HEK293 (cell line): ENCODE results near the gene FRMD5.

ENCODE experiments used
- CTCF ChIP-seq: fragments of 450-650 bp; formaldehyde crosslinking; IDR thresholded peaks from 2 replicates; pipeline ENCODE4 v1.5.1; 2016; ENCODE audit warnings: missing biosample characterization, missing genetic modification characterization
- GLIS2 ChIP-seq: fragments of 450-650 bp; formaldehyde crosslinking; IDR thresholded peaks from 2 replicates; pipeline ENCODE4 v1.5.1; 2016; ENCODE audit warnings: missing biosample characterization, missing genetic modification characterization
- INSM2 ChIP-seq: fragments of 450-650 bp; formaldehyde crosslinking; IDR thresholded peaks from 2 replicates; pipeline ENCODE4 v1.5.1; 2016; ENCODE audit warnings: missing biosample characterization, missing genetic modification characterization
- KLF1 ChIP-seq: fragments of 450-650 bp; formaldehyde crosslinking; IDR thresholded peaks from 2 replicates; pipeline ENCODE4 v1.5.1; 2016; ENCODE audit warnings: missing biosample characterization, missing genetic modification characterization
- KLF17 ChIP-seq: fragments of 450-650 bp; formaldehyde crosslinking; IDR thresholded peaks from 2 replicates; pipeline ENCODE4 v1.5.1; 2016; ENCODE audit warnings: missing biosample characterization, missing genetic modification characterization
- MEIS1 ChIP-seq: sonication (generic); formaldehyde crosslinking; IDR thresholded peaks from 2 replicates; pipeline ENCODE4 v1.8.1; 2022; ENCODE audit warnings: missing genetic modification reagents, mild to moderate bottlenecking, borderline replicate concordance
- OSR2 ChIP-seq: fragments of 450-650 bp; formaldehyde crosslinking; IDR thresholded peaks from 2 replicates; pipeline ENCODE4 v1.5.1; 2016; ENCODE audit warnings: missing biosample characterization, missing genetic modification characterization
- PRDM6 ChIP-seq: fragments of 450-650 bp; formaldehyde crosslinking; IDR thresholded peaks from 2 replicates; pipeline ENCODE4 v1.5.1; 2017; ENCODE audit warnings: missing biosample characterization, missing genetic modification characterization
- REPIN1 ChIP-seq: fragments of 450-650 bp; formaldehyde crosslinking; IDR thresholded peaks from 2 replicates; pipeline ENCODE4 v1.5.1; 2017; ENCODE audit warnings: missing biosample characterization, missing genetic modification characterization, low read depth
- SCRT1 ChIP-seq: fragments of 450-650 bp; formaldehyde crosslinking; IDR thresholded peaks from 2 replicates; pipeline ENCODE4 v1.5.1; 2016; ENCODE audit warnings: missing biosample characterization, missing genetic modification characterization, borderline replicate concordance
- ZBTB26 ChIP-seq: fragments of 450-650 bp; formaldehyde crosslinking; optimal IDR thresholded peaks from 2 replicates; pipeline ENCODE3; 2016; ENCODE audit warnings: missing biosample characterization, mild to moderate bottlenecking, missing genetic modification characterization
- ZBTB44 ChIP-seq: fragments of 450-650 bp; IDR thresholded peaks from 2 replicates; pipeline ENCODE4 v1.5.1; 2018; ENCODE audit warnings: missing biosample characterization, mild to moderate bottlenecking, missing genetic modification characterization
- ZNF18 ChIP-seq: fragments of 450-650 bp; formaldehyde crosslinking; IDR thresholded peaks from 2 replicates; pipeline ENCODE4 v1.5.1; 2016; ENCODE audit warnings: missing biosample characterization, missing genetic modification characterization
- ZNF221 ChIP-seq: fragments of 450-650 bp; formaldehyde crosslinking; IDR thresholded peaks from 2 replicates; pipeline ENCODE4 v1.5.1; 2017; ENCODE audit warnings: missing biosample characterization, missing genetic modification characterization, borderline replicate concordance
- ZNF266 ChIP-seq: fragments of 450-650 bp; formaldehyde crosslinking; IDR thresholded peaks from 2 replicates; pipeline ENCODE4 v1.5.1; 2016; ENCODE audit warnings: missing biosample characterization, missing genetic modification characterization, low read depth
- ZNF350 ChIP-seq: fragments of 450-650 bp; formaldehyde crosslinking; IDR thresholded peaks from 2 replicates; pipeline ENCODE4 v1.5.0; 2017; ENCODE audit warnings: missing biosample characterization, mild to moderate bottlenecking, missing genetic modification characterization
- ZNF37A ChIP-seq: fragments of 450-650 bp; IDR thresholded peaks from 2 replicates; pipeline ENCODE4 v1.5.1; 2018; ENCODE audit warnings: missing biosample characterization, missing genetic modification characterization
- ZNF518A ChIP-seq: fragments of 450-650 bp; formaldehyde crosslinking; conservative IDR thresholded peaks from 2 replicates; pipeline ENCODE4 v1.5.1; 2016; ENCODE audit warnings: low read depth, missing biosample characterization, missing genetic modification characterization
- ZNF549 ChIP-seq: fragments of 450-650 bp; IDR thresholded peaks from 2 replicates; pipeline ENCODE4 v1.5.1; 2018; ENCODE audit warnings: missing biosample characterization, missing genetic modification characterization, mild to moderate bottlenecking, inconsistent platforms, moderate library complexity
- ZNF621 ChIP-seq: fragments of 450-650 bp; formaldehyde crosslinking; IDR thresholded peaks from 2 replicates; pipeline ENCODE4 v1.5.1; 2017; ENCODE audit warnings: missing biosample characterization, missing genetic modification characterization
- ZNF626 ChIP-seq: fragments of 450-650 bp; sonication (Bioruptor Pico); formaldehyde crosslinking; IDR thresholded peaks from 2 replicates; pipeline ENCODE4 v1.5.1; 2018; ENCODE audit warnings: missing biosample characterization, missing genetic modification characterization, inconsistent platforms
- ZNF658 ChIP-seq: fragments of 450-650 bp; formaldehyde crosslinking; IDR thresholded peaks from 2 replicates; pipeline ENCODE4; 2016; ENCODE audit warnings: missing biosample characterization, missing genetic modification characterization
- ZNF670 ChIP-seq: fragments of 450-650 bp; formaldehyde crosslinking; IDR thresholded peaks from 2 replicates; pipeline ENCODE4 v1.5.1; 2016; ENCODE audit warnings: missing biosample characterization, missing genetic modification characterization, low read depth
- ZNF677 ChIP-seq: fragments of 450-650 bp; IDR thresholded peaks from 2 replicates; pipeline ENCODE4 v1.5.0; 2018; ENCODE audit warnings: missing biosample characterization, mild to moderate bottlenecking, missing genetic modification characterization, moderate library complexity

Gene FRMD5

GRCh38 chr15:44029003-44029402, 166.1 kb downstream of the FRMD5 start (continued):
- TF ChIP-seq INSM2 (tag by site-specific recombination) (no peak), MEIS1 (no peak), ZNF518A (tag by site-specific recombination) (no peak), ZNF18 (tag by site-specific recombination) (0 out of 2 replicates have a peak, but pooled peaks have one; percentile 15), ZNF658 (tag by site-specific recombination) (no peak), CTCF (tag by site-specific recombination) (no peak), ZBTB26 (no peak), REPIN1 (no peak), ZNF549 (peak; percentile 76), KLF17 (no peak), SCRT1 (no peak), ZNF350 (tag by site-specific recombination) (peak; percentile 85), ZNF677 (tag by site-specific recombination) (0 out of 2 replicates have a peak, but pooled peaks have one; percentile 21), OSR2 (tag by site-specific recombination) (no peak), ZNF266 (tag by site-specific recombination) (no peak), ZNF37A (tag by site-specific recombination) (peak; percentile 74), KLF1 (tag by site-specific recombination) (no peak), ZNF621 (tag by site-specific recombination) (no peak), ZNF626 (0 out of 2 replicates have a peak, but pooled peaks have one; percentile 48), ZNF670 (no peak), ZNF221 (no peak; the same call in 1 of the 2 replicates), PRDM6 (tag by site-specific recombination) (no peak; the same call in 1 of the 2 replicates), GLIS2 (tag by site-specific recombination) (no peak), ZBTB44 (peak; percentile 79; the same call in 1 of the 2 replicates)
